IPS DF 19.7 (cell line): Measurements from ENCODE around the gene OPA1.
A peak's percentile ranks its signal among the peaks of the same experiment; 100 is the strongest.

Experiments
- DNase-seq: peaks from one replicate; pipeline ENCODE4 v3.0.0-alpha.2; 2013; ENCODE audit warnings: low read depth, low spot score

The OPA1 gene

DNA sequence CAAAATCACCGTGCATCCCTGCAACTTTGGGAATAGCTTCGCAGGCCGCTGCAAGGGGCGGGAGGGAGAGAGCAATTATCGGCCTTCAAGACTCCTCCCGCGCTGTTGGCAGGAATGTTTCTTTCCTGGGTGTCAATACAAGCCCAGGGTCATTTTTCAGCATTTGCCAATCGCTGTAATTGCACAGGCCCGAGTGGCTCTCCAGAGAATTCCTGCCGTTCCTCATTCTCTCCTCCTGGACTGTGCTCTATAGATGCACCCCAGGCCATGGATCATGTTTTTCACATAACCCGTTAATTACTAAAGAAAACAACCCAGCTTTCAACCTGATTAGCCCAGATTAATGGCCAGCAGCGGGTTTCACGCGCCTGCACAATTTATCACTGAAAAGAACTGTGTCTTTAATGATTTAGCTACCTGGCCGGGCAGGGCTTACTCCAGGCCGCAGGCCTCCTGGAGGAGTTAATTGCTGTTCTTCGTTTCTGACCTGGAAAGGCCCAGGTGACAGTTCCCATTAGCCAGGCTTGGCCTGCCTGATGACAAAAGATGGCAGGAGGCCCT, 144.3 kb downstream of the OPA1 start:
- DNase-seq, result no peak

DNA sequence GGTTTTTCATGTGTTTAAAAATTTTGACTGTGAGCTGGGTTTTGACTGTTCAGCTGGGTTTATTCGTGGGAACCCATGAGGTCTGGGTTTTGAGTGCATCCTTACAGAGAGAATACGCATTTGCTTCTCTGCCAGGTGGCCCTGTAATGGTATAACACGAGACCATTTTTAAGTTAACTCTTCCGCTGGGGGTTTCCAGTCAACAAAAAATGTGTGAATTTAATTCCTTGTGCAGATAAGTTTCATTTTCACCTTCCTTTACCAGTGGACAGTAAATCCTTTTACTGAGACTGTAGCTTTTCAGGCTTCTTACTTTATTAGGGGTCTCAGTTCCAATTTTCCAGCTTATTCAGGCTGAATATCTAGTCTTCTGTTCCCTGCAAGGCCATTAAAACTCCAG, 149.6 kb downstream of the OPA1 start:
- DNase-seq, result no peak

DNA sequence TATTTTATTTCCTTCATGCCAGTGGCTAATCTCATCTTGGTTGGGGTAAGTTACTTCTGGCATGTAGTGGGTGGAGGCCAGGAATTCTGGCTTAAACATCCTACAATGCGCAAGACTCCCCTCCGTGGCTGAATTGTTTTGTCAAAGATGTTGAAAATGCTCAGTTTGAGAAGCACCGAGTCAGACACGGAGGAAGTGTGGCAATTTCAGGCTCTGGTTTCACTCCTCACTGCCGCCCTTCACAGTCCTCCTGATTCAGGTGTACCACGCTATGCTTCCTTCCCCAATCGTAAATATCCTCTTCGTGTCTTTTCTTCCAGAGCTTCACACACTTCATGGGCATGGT, 150.7 kb downstream of the OPA1 start:
- no peak for DNase-seq

DNA sequence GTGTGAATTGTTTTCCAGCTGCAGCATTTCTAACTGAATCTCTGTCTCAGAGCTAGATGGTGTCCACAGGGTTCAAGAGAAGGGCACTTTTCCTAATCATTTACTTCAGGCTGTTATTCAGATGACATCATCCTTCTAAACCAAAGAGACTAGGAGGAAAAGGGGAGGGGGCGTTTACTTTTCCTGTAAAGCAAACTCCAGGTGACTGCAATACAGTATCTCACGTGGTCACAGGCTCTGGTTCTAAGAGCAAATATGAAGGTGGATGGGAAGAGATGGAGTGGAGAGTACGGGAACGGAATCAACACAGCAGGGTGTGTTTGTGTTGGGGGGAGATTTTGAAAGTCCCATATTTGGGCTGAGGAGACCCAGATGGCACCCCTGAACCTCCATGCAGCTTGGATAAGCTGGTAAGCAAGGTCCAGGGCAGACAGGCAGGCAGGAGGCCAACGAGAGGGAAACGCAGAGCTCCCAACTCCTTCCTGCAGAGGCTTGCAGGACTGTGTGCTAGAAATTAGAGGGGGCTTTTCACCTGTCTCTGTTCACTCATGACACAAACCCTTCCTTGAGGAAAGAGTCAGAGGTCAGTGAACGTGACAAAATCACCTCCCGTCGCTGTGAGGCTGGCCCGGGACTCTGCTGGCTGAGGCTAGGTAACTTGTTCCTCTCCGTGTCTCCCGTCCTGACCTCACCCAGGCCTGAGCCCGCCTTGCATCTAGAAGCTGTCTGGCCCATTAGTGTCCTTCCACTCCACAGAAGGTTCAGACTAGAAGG, 151.2 kb downstream of the OPA1 start:
- peak; percentile 28 for DNase-seq

DNA sequence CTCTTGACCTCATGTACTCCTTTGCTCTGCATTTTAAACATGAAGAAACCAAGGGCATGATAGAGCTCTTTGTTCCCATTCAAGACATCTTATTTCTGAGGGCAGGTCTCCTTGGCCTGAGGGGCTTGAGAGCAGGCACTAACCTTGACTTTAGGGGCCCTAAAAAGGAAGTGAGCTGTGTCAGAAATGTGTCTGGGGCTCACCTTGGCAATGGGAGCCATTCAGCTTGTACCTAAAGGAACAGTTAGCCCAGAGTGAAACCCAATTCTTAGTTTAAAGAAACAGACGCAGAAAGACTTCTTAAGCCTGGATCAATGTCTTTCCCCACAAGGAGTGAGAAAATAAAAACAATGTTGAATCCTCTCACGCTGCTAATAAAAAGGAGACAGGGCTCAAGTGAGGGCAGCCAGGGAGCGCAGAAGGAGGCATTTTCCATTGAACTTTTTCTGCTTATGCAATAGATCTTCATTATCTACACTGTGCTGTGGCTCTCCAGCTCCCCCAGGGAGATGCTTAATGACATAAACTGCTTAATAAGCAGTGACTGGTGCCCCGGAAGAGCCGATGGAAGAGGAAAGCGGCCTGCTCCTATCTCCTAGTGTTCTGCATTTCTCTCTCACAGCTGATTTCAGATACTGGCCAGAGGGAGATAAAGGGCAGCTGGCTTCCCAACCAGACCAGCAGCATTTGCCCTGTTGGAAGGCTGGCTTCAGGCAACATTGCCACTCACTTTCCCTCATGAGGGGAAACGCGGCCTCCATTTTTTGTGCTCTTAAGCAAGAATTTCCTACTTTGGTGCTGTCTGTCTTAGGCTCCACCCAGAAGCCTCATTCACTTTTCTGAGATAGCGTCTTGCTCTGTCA, 152.0 kb downstream of the OPA1 start:
- DNase-seq, result no peak

DNA sequence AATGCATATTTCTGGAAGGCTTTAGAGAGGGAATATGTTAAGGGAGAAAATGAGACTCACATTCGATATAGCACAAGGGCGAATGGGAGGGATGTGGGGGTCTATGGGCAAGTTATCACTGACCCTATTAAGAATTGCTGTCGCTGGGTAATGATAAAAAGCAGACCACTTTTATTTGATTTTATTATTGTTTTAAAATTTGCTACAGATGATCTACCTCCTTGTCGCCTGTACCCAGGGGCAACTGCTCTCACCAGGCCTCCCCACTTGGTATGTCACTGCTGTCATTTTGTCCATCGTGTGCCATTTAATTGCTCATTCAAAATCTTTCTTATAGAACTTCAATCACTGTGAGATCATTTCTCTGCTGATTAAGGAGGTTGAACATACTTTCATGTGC, 153.8 kb downstream of the OPA1 start:
- no peak for DNase-seq
